H9 (cell line): ENCODE data around the gene AOC1. TPM values are rescaled to one million over a fixed set of nuclear protein-coding genes. Genes with fewer than 3 reads are reported as not detected.

Experiments used
- DNase-seq: peaks from one replicate; pipeline ENCODE4 v3.0.0-alpha.2; 2017
- H2AFZ ChIP-seq: one replicate; pipeline ENCODE4 v1.6.1; 2013; ENCODE audit warnings: mild to moderate bottlenecking, low read length, control low read depth, moderate library complexity
- H2AK5ac ChIP-seq: 2 replicates; pipeline ENCODE4 v1.6.1; 2013; ENCODE audit warnings: low read length, control low read depth, mixed read lengths; ENCODE audit not compliant: insufficient read length
- H2BK120ac ChIP-seq: one replicate; pipeline ENCODE4 v1.6.1; 2013; ENCODE audit warnings: low read depth, mild to moderate bottlenecking, low read length, control low read depth, inconsistent platforms; ENCODE audit not compliant: poor library complexity, severe bottlenecking
- H2BK12ac ChIP-seq: 2 replicates; pipeline ENCODE4 v1.6.1; 2013; ENCODE audit warnings: low read length, control low read depth, mixed read lengths, low read depth; ENCODE audit not compliant: insufficient read length
- H2BK15ac ChIP-seq: 2 replicates; pipeline ENCODE4 v1.6.1; 2013; ENCODE audit warnings: low read depth, low read length, control low read depth
- H2BK20ac ChIP-seq: one replicate; pipeline ENCODE4 v1.6.1; 2013; ENCODE audit warnings: low read depth, mild to moderate bottlenecking, low read length, control low read depth, inconsistent platforms; ENCODE audit not compliant: poor library complexity, severe bottlenecking
- H2BK5ac ChIP-seq: 2 replicates; pipeline ENCODE4 v1.6.1; 2013; ENCODE audit warnings: low read length, control low read depth, mixed read lengths; ENCODE audit not compliant: insufficient read length
- H3K14ac ChIP-seq: 2 replicates; pipeline ENCODE4 v1.6.1; 2013; ENCODE audit warnings: low read length, control low read depth; ENCODE audit not compliant: insufficient read depth
- H3K18ac ChIP-seq: 2 replicates; pipeline ENCODE4 v1.6.1; 2013; ENCODE audit warnings: low read depth, mild to moderate bottlenecking, mixed read lengths, low read length, control low read depth; ENCODE audit not compliant: insufficient read length
- H3K23ac ChIP-seq: 2 replicates; pipeline ENCODE4 v1.6.1; 2013; ENCODE audit warnings: low read length, control low read depth, mixed read lengths, low read depth; ENCODE audit not compliant: insufficient read length
- H3K23me2 ChIP-seq: 2 replicates; pipeline ENCODE4 v1.6.1; 2013; ENCODE audit warnings: low read depth, mild to moderate bottlenecking, mixed read lengths, low read length, control low read depth; ENCODE audit not compliant: insufficient read length, poor library complexity, severe bottlenecking
- H3K27ac ChIP-seq: 2 replicates; pipeline ENCODE4 v1.5.1; 2013; ENCODE audit warnings: low read length, control low read depth, mixed read lengths, low read depth; ENCODE audit not compliant: insufficient read length
- H3K27me3 ChIP-seq: 2 replicates; pipeline ENCODE4 v1.6.1; 2013; ENCODE audit warnings: low read length, control low read depth, inconsistent platforms; ENCODE audit not compliant: insufficient read depth
- H3K4ac ChIP-seq: 2 replicates; pipeline ENCODE4 v1.6.1; 2013; ENCODE audit warnings: low read depth, mild to moderate bottlenecking, control low read depth, inconsistent platforms, low read length, moderate library complexity
- H3K4me1 ChIP-seq: 2 replicates; pipeline ENCODE4 v1.6.1; 2013; ENCODE audit warnings: low read length, control low read depth, inconsistent platforms; ENCODE audit not compliant: insufficient read depth
- H3K4me2 ChIP-seq: 2 replicates; pipeline ENCODE4 v1.6.1; 2013; ENCODE audit warnings: low read length, control low read depth, mixed read lengths; ENCODE audit not compliant: insufficient read length, insufficient read depth
- H3K56ac ChIP-seq: 2 replicates; pipeline ENCODE4 v1.6.1; 2013; ENCODE audit warnings: low read depth, mild to moderate bottlenecking, mixed read lengths, low read length, control low read depth; ENCODE audit not compliant: insufficient read length
- H3K79me1 ChIP-seq: 2 replicates; pipeline ENCODE4 v1.6.1; 2013; ENCODE audit warnings: low read depth, mild to moderate bottlenecking, moderate library complexity, low read length, control low read depth, inconsistent platforms; ENCODE audit not compliant: insufficient read depth, poor library complexity, severe bottlenecking
- H3K79me2 ChIP-seq: 2 replicates; pipeline ENCODE4 v1.6.1; 2013; ENCODE audit warnings: low read length, control low read depth, inconsistent platforms; ENCODE audit not compliant: insufficient read depth
- H3K9ac ChIP-seq: 2 replicates; pipeline ENCODE4 v1.6.1; 2013; ENCODE audit warnings: low read length, control low read depth, mixed read lengths; ENCODE audit not compliant: insufficient read length; ENCODE audit errors: extremely low read depth
- H3K9me3 ChIP-seq: one replicate; pipeline ENCODE4 v1.6.1; 2013; ENCODE audit warnings: low read depth, low read length, inconsistent platforms; ENCODE audit not compliant: control insufficient read depth
- H3T11ph ChIP-seq: one replicate; pipeline ENCODE4 v1.6.1; 2013; ENCODE audit warnings: mild to moderate bottlenecking, low read length, control low read depth, inconsistent platforms
- H4K20me1 ChIP-seq: one replicate; pipeline ENCODE4 v1.6.1; 2013; ENCODE audit not compliant: control insufficient read depth, insufficient read length, insufficient read depth
- H4K5ac ChIP-seq: 2 replicates; pipeline ENCODE4 v1.6.1; 2013; ENCODE audit warnings: low read depth, mild to moderate bottlenecking, mixed read lengths, low read length, control low read depth; ENCODE audit not compliant: insufficient read length
- H4K8ac ChIP-seq: replicated peaks from 2 replicates; pipeline ENCODE4 v1.6.1; 2013; ENCODE audit warnings: low read length, control low read depth, mixed read lengths, low read depth; ENCODE audit not compliant: insufficient read length
- H4K91ac ChIP-seq: 2 replicates; pipeline ENCODE4 v1.6.1; 2013; ENCODE audit warnings: low read depth, mild to moderate bottlenecking, moderate library complexity, mixed read lengths, low read length, control low read depth; ENCODE audit not compliant: insufficient read length
- H3K27ac Mint-ChIP-seq, 3 experiments: 2 replicates in 2 of 3; 3 replicates in 1 of 3; pipeline ENCODE4 v1.8.0; 2020 to 2021; ENCODE audit warnings: mixed read lengths in 3 of 3, mild to moderate bottlenecking in 1 of 3, moderate library complexity in 1 of 3
- H3K27me3 Mint-ChIP-seq: 2 replicates; pipeline ENCODE4 v1.8.0; 2021; ENCODE audit warnings: low read depth, mild to moderate bottlenecking, moderate library complexity, mixed read lengths
- H3K36me3 Mint-ChIP-seq, 3 experiments: 2 replicates in 2 of 3; 3 replicates in 1 of 3; pipeline ENCODE4 v1.8.0; 2020 to 2021; ENCODE audit warnings: low read depth in 3 of 3, mixed read lengths in 3 of 3; ENCODE audit not compliant: insufficient read depth in 1 of 3
- H3K4me1 Mint-ChIP-seq, 2 experiments: 2 replicates each; pipeline ENCODE4 v1.8.0; 2020; ENCODE audit warnings: mixed read lengths in 2 of 2
- H3K4me3 Mint-ChIP-seq, 2 experiments: 2 replicates in 1 of 2; 3 replicates in 1 of 2; pipeline ENCODE4 v1.8.0; 2020 to 2021; ENCODE audit warnings: mild to moderate bottlenecking in 2 of 2, mixed read lengths in 2 of 2, moderate library complexity in 1 of 2
- H3K9me3 Mint-ChIP-seq, 2 experiments: 2 replicates in 1 of 2; 3 replicates in 1 of 2; pipeline ENCODE4 v1.8.0; 2020; ENCODE audit warnings: mild to moderate bottlenecking in 2 of 2, mixed read lengths in 2 of 2, moderate library complexity in 1 of 2
- WGBS: extraction: QIAGEN DNeasy Blood & Tissue Kit; methylation state at CpG from one replicate; pipeline ENCODE4 v1.1.7; 2013; ENCODE audit warnings: missing lambda C conversion rate, low lambda C conversion rate, mixed read lengths; ENCODE audit not compliant: insufficient read length; ENCODE audit errors: extremely low coverage; 5-methylcytosine and 5-hydroxymethylcytosine counted together
- total RNA-seq: library from RNA; stranded (reverse); gene quantifications from 2 replicates; pipeline ENCODE4 v1.2.1, GENCODE V29; 2021
- TF ChIP-seq, protein P1 (sequence below): fragments of 200-600 bp; sonication (generic); conservative IDR thresholded peaks from 3 replicates; pipeline ENCODE4 v1.8.0; 2021; ENCODE audit warnings: antibody characterized with exemption, mild to moderate bottlenecking

Gene AOC1
- total RNA-seq, 1 experiment from 2014 or later, result 0.28 TPM

DNA sequence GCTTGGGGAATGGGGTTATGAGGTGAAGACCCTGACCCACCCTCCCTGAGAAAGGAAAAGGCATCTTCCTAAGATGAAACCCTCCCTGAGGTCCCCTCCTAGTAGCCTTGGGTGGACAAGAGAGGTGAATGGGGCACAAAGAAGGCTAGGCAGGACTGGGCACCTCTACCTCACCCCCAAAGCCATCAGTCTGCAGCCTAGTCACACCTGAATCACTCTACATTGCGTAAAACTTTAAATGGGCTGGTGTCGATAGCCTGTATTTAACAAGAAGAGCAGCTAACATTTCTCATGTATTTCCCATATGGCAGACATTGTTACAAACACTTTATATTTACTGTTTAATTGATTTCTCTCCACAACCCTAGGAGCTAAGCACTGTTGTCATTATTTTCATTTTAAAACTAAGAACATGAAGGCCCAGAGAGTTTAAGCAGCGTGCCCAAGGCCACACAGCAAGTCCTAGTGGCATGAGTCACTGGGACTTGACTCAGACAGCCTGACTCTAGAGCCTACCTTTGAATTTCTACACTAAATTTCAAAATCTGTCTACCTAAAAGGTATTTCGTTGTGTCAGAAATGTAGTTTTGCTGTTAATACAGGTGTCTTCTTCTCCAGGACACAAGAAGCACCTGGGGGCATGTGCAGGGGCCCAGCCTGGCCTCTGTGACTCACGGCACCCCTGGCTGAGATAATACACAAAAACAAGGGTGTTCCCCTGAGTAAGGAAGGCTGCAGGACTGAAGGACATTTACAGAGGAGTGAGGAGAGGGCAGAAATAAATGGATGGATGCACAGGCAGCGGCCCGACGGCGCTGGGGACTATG lies 3.4 kb downstream of the AOC1 start:
- H2BK15ac ChIP-seq, result no peak overlapping the region
- no peak overlapping the region for H2BK20ac ChIP-seq
- H2BK5ac ChIP-seq, result no peak overlapping the region
- no peak overlapping the region for H3K14ac ChIP-seq
- H3K4ac ChIP-seq, result no peak overlapping the region
- H2BK120ac ChIP-seq, result no peak overlapping the region
- TF ChIP-seq, protein P1, sequence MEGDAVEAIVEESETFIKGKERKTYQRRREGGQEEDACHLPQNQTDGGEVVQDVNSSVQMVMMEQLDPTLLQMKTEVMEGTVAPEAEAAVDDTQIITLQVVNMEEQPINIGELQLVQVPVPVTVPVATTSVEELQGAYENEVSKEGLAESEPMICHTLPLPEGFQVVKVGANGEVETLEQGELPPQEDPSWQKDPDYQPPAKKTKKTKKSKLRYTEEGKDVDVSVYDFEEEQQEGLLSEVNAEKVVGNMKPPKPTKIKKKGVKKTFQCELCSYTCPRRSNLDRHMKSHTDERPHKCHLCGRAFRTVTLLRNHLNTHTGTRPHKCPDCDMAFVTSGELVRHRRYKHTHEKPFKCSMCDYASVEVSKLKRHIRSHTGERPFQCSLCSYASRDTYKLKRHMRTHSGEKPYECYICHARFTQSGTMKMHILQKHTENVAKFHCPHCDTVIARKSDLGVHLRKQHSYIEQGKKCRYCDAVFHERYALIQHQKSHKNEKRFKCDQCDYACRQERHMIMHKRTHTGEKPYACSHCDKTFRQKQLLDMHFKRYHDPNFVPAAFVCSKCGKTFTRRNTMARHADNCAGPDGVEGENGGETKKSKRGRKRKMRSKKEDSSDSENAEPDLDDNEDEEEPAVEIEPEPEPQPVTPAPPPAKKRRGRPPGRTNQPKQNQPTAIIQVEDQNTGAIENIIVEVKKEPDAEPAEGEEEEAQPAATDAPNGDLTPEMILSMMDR, result no peak
- H3K27ac ChIP-seq, result no peak overlapping the region
- no peak overlapping the region for H2AFZ ChIP-seq
- WGBS, result no CpG with 5 or more reads among the region's 9 CpGs
- no peaks in the 10 kb centered on the region for H3K36me3 Mint-ChIP-seq
- no peaks in the 10 kb centered on the region for H3K9me3 Mint-ChIP-seq
- H2AK5ac ChIP-seq, result no peak overlapping the region
- peaks cover 10 to 23% of the 10 kb centered on the region in 2 experiments for H3K4me1 Mint-ChIP-seq
- no peak overlapping the region for H3T11ph ChIP-seq
- no peaks in the 10 kb centered on the region for H4K20me1 ChIP-seq
- H3K56ac ChIP-seq, result no peak overlapping the region
- no peaks in the 10 kb centered on the region for H3K79me1 ChIP-seq
- no peaks in the 10 kb centered on the region for H3K27me3 ChIP-seq
- no peak overlapping the region for H4K8ac ChIP-seq
- H3K9me3 ChIP-seq, result no peaks in the 10 kb centered on the region
- H4K91ac ChIP-seq, result no peak overlapping the region
- H3K27ac Mint-ChIP-seq, result no peak overlapping the region; a peak in 1 of 7 replicates
- H3K9ac ChIP-seq, result no peak overlapping the region
- H3K27me3 Mint-ChIP-seq, result peaks cover 21% of the 10 kb centered on the region
- no peaks in the 10 kb centered on the region for H3K79me2 ChIP-seq
- H3K4me3 Mint-ChIP-seq, result no peak overlapping the region
- no peak overlapping the region for H3K18ac ChIP-seq
- peak; percentile 10 for DNase-seq
- no peak overlapping the region for H3K4me2 ChIP-seq
- H3K23ac ChIP-seq, result no peak overlapping the region
- H3K4me1 ChIP-seq, result no peaks in the 10 kb centered on the region
- no peaks in the 10 kb centered on the region for H3K23me2 ChIP-seq
- no peak overlapping the region for H2BK12ac ChIP-seq
- no peak overlapping the region for H4K5ac ChIP-seq
